Sigmoid colon (tissue), 4 donors: ENCODE measurements around the gene HK1.

Experiments used
- POLR2A ChIP-seq, 2 donors: fragments of 450-650 bp; IDR thresholded peaks; one replicate each; pipeline ENCODE4 v1.6.1; 2016; ENCODE audit warnings: antibody characterized with exemption in 2 of 2, mild to moderate bottlenecking in 2 of 2, moderate library complexity in 2 of 2
- POLR2AphosphoS5 ChIP-seq, 4 donors: sonication (generic); formaldehyde crosslinking; IDR thresholded peaks; one replicate each; pipeline ENCODE4 v1.6.1; 2017; ENCODE audit warnings: antibody characterized with exemption in 4 of 4
- TF ChIP-seq, protein P1 (sequence below), 4 experiments: fragments of 450-650 bp in 3 of 4; fragments of 200-600 bp in 1 of 4; IDR thresholded peaks; one replicate each; pipeline ENCODE4 v1.5.1; 2016 to 2019; ENCODE audit warnings: antibody characterized with exemption in 4 of 4, mild to moderate bottlenecking in 3 of 4, moderate library complexity in 2 of 4

DNA sequence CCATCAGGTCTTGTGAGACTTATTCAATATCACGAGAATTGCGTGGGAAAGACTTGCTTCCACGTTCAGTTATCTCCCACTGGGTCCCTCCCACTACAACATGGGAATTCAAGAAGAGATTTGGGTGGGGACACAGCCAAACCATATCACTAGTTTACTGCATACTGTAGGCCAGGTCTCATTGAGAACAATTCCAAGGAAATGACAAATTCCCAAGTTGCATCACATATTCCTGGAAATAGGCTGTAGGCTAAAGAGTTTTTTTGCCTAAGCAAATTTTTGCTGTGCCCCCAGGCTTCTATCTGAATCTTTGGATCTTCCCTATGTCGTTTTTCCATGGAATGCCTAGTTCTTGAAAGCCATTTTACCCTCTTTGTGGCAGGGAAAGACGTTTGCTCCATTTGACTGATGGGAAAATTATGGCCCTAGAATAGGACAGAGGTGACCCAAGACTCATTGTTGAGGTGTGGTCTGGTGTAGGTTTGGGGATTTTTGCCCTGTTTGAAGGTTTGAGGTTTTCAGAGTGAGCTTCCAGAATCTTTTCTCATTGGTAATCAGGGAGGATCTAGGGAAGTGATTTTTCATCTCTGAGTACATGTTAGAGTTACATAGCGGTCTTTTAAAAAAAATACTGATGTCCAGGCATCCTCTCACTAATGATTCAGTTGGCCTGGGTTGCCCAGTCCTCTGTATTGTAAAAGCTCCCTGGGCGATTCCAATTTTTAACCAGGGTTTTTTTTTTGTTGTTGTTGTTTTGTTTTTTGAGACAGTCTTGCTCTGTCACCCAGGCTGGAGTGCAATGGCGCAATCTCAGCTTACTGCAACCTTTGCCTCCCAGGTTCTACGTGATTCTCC is 94.1 kb downstream of the HK1 start:
- TF ChIP-seq POLR2A (IDR thresholded peaks at IDR 0.05) (no peak), POLR2AphosphoS5 (IDR thresholded peaks at IDR 0.05) (no peak)
- TF ChIP-seq, protein P1, sequence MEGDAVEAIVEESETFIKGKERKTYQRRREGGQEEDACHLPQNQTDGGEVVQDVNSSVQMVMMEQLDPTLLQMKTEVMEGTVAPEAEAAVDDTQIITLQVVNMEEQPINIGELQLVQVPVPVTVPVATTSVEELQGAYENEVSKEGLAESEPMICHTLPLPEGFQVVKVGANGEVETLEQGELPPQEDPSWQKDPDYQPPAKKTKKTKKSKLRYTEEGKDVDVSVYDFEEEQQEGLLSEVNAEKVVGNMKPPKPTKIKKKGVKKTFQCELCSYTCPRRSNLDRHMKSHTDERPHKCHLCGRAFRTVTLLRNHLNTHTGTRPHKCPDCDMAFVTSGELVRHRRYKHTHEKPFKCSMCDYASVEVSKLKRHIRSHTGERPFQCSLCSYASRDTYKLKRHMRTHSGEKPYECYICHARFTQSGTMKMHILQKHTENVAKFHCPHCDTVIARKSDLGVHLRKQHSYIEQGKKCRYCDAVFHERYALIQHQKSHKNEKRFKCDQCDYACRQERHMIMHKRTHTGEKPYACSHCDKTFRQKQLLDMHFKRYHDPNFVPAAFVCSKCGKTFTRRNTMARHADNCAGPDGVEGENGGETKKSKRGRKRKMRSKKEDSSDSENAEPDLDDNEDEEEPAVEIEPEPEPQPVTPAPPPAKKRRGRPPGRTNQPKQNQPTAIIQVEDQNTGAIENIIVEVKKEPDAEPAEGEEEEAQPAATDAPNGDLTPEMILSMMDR (IDR thresholded peaks at IDR 0.05) = no peak
